Tibial artery (tissue), 4 donors: ENCODE data around the gene ZNF607.
"Not testable (repeated sequence)": the region's sequence is repeated elsewhere in the genome, so short reads cannot be mapped to it uniquely, and the experiment has no call there.

Experiments used
- DNase-seq, 2 donors: peaks; one replicate each; pipeline ENCODE4 v3.0.0-alpha.2; 2019
- H3K27ac ChIP-seq, 2 donors: fragments of 200-600 bp; sonication (generic) in 1 of 2; 1 replicate in 1 of 2; 2 replicates in 1 of 2; pipeline ENCODE4 v1.5.1; 2018 to 2019; ENCODE audit warnings: mild to moderate bottlenecking in 1 of 2
- H3K27me3 ChIP-seq, 2 donors: fragments of 200-600 bp; sonication (generic) in 1 of 2; one replicate each; pipeline versions ENCODE4 v1.5.1 to v1.6.0; 2016 to 2019
- H3K36me3 ChIP-seq, 3 donors: fragments of 200-600 bp; sonication (generic) in 2 of 3; one replicate each; pipeline ENCODE4 v1.5.1; 2016 to 2019; ENCODE audit warnings: mild to moderate bottlenecking in 2 of 3
- H3K4me1 ChIP-seq, 4 donors: fragments of 200-600 bp; sonication (generic) in 2 of 4; 1 replicate in 3 of 4; 2 replicates in 1 of 4; pipeline ENCODE4 v1.5.1; 2016 to 2019
- H3K4me3 ChIP-seq, 2 donors: fragments of 200-600 bp; sonication (generic) in 1 of 2; 1 replicate in 1 of 2; 2 replicates in 1 of 2; pipeline ENCODE4 v1.5.1; 2018 to 2019; ENCODE audit warnings: mild to moderate bottlenecking in 2 of 2
- H3K9me3 ChIP-seq, 3 donors: fragments of 200-600 bp; sonication (generic) in 1 of 3; one replicate each; pipeline ENCODE4 v1.5.1; 2016 to 2019
- CTCF ChIP-seq, 2 experiments: fragments of 200-600 bp in 1 of 2; fragments of 450-650 bp in 1 of 2; IDR thresholded peaks; one replicate each; pipeline ENCODE4 v1.5.1; 2017 to 2019; ENCODE audit warnings: antibody characterized with exemption in 2 of 2, mild to moderate bottlenecking in 1 of 2, moderate library complexity in 1 of 2
- intact Hi-C: fragments of 100-400 bp; cut with DNase I; formaldehyde crosslinking; loops from one replicate; pipeline ENCODE4 v1.15.0; 2023; ENCODE audit warnings: low total_unique reads

The ZNF607 gene

GRCh38 chr19:37695144-37695899 is 24.2 kb downstream of the ZNF607 start:
- no peak for DNase-seq
- peaks cover 0 to 7% (median 0%) of the 10 kb centered on the region in 4 donors for H3K4me1 ChIP-seq
- no peak overlapping the region for H3K4me3 ChIP-seq
- no peak for TF ChIP-seq CTCF (IDR thresholded peaks at IDR 0.05)
- H3K27me3 ChIP-seq: no peaks in the 10 kb centered on the region
- peaks cover 26 to 40% (median 38%) of the 10 kb centered on the region in 3 donors for H3K36me3 ChIP-seq
- no peak overlapping the region for H3K27ac ChIP-seq
- intact Hi-C loops: no loop called here
- peaks cover 0 to 14% (median 7%) of the 10 kb centered on the region in 3 donors for H3K9me3 ChIP-seq

- peaks cover 0 to 7% (median 4%) of the 10 kb centered on the region in 3 donors for H3K9me3 ChIP-seq
- H3K4me1 ChIP-seq: peaks cover 0 to 7% (median 0%) of the 10 kb centered on the region in 4 donors
- H3K27me3 ChIP-seq: no peaks in the 10 kb centered on the region
- intact Hi-C loops: no loop called here
- H3K27ac ChIP-seq: no peak overlapping the region
- no peak for DNase-seq
- peaks cover 10 to 24% (median 19%) of the 10 kb centered on the region in 3 donors for H3K36me3 ChIP-seq
- H3K4me3 ChIP-seq: no peak overlapping the region
- no peak for TF ChIP-seq CTCF (IDR thresholded peaks at IDR 0.05)
Measured at GRCh38 chr19:37692956-37693620, 26.5 kb downstream of the ZNF607 start.

GRCh38 chr19:37691881-37692504 is 27.6 kb downstream of the ZNF607 start:
- H3K27ac ChIP-seq: peak overlapping the region; percentile 82 to 89

GRCh38 chr19:37683520-37683919 is 36.0 kb downstream of the ZNF607 start:
- no peak overlapping the region for H3K4me3 ChIP-seq
- H3K9me3 ChIP-seq: peaks cover 0 to 58% (median 17%) of the 10 kb centered on the region in 3 donors
- H3K36me3 ChIP-seq: peaks cover 32 to 88% (median 62%) of the 10 kb centered on the region in 3 donors
- no peak for DNase-seq
- intact Hi-C loops: no loop called here
- H3K4me1 ChIP-seq: no peaks in the 10 kb centered on the region
- H3K27ac ChIP-seq: no peak overlapping the region
- TF ChIP-seq CTCF (IDR thresholded peaks at IDR 0.05): no peak
- no peaks in the 10 kb centered on the region for H3K27me3 ChIP-seq

More at GRCh38 chr19:37691881-37692504, 27.6 kb downstream of the ZNF607 start:
- intact Hi-C loops: no loop called here
- peaks cover 0 to 7% (median 0%) of the 10 kb centered on the region in 4 donors for H3K4me1 ChIP-seq
- TF ChIP-seq CTCF (IDR thresholded peaks at IDR 0.05): no peak
- H3K9me3 ChIP-seq: peaks cover 0 to 7% (median 2%) of the 10 kb centered on the region in 3 donors
- peaks cover 8 to 18% (median 10%) of the 10 kb centered on the region in 3 donors for H3K36me3 ChIP-seq
- peak; percentile 78 to 86 for DNase-seq
- H3K4me3 ChIP-seq: peak overlapping the region; percentile 67 to 69
- H3K27me3 ChIP-seq: no peaks in the 10 kb centered on the region

GRCh38 chr19:37669450-37669914 is 50.1 kb downstream of the ZNF607 start:
- H3K27me3 ChIP-seq: no peaks in the 10 kb centered on the region
- peaks cover 0 to 98% (median 88%) of the 10 kb centered on the region in 3 donors for H3K9me3 ChIP-seq
- no peak for DNase-seq
- no peaks in the 10 kb centered on the region for H3K4me1 ChIP-seq
- TF ChIP-seq CTCF (IDR thresholded peaks at IDR 0.05): no peak
- no peak overlapping the region for H3K27ac ChIP-seq
- intact Hi-C loops: no loop called here
- H3K36me3 ChIP-seq: peaks cover 0 to 68% (median 52%) of the 10 kb centered on the region in 3 donors
- H3K4me3 ChIP-seq: no peak overlapping the region

GRCh38 chr19:37657157-37657556 is 62.4 kb downstream of the ZNF607 start:
- not testable (repeated sequence) for DNase-seq

More at GRCh38 chr19:37657157-37657556, 62.4 kb downstream of the ZNF607 start:
- H3K27ac ChIP-seq, H3K27me3 ChIP-seq, intact Hi-C loops, H3K4me3 ChIP-seq, H3K36me3 ChIP-seq: not testable (repeated sequence)
- Histone ChIP-seq H3K4me1 (peaks cover 0 to 25% (median 16%) of the 10 kb centered on the region in 4 donors), H3K9me3 (peaks cover 0 to 14% (median 3%) of the 10 kb centered on the region in 3 donors)
